AG09319 (cell line): ENCODE data around the gene ATL2.

Experiments
- DNase-seq: peaks from one replicate; pipeline ENCODE4 v3.0.0-alpha.2; 2010; ENCODE audit warnings: low read depth; ENCODE audit errors: extremely low read depth
- TF ChIP-seq, protein P1 (sequence below): IDR thresholded peaks from 2 replicates; pipeline ENCODE4 v1.5.1; 2011; ENCODE audit warnings: low read depth, mild to moderate bottlenecking, inconsistent platforms, low read length, moderate library complexity

ATL2 gene

DNA sequence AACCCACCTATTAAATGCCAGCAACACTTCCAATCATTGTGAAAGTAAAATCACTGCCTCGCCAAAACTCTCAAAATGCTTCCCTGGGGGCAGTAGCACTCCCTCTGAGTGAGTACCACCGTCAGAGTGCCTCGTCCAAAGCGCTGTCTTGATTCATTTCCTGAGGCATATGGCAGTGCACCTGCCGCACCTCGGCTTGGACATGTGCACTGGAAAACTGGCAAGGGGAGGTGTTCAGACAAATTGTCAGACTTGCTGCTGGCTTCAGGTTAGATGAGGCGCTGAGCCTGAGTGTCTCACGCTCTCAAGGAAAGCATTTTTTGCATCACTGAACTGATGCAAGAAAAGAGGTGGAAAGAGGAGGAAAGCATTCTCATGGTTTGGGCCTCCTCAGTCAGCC is 132.8 kb downstream of the ATL2 start:
- TF ChIP-seq, protein P1, sequence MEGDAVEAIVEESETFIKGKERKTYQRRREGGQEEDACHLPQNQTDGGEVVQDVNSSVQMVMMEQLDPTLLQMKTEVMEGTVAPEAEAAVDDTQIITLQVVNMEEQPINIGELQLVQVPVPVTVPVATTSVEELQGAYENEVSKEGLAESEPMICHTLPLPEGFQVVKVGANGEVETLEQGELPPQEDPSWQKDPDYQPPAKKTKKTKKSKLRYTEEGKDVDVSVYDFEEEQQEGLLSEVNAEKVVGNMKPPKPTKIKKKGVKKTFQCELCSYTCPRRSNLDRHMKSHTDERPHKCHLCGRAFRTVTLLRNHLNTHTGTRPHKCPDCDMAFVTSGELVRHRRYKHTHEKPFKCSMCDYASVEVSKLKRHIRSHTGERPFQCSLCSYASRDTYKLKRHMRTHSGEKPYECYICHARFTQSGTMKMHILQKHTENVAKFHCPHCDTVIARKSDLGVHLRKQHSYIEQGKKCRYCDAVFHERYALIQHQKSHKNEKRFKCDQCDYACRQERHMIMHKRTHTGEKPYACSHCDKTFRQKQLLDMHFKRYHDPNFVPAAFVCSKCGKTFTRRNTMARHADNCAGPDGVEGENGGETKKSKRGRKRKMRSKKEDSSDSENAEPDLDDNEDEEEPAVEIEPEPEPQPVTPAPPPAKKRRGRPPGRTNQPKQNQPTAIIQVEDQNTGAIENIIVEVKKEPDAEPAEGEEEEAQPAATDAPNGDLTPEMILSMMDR: no peak

More for the DNA sequence above, 132.8 kb downstream of the ATL2 start:
- no peak for DNase-seq
